IMR-90 (cell line): ENCODE results near the gene MBNL3. TPM values are rescaled to one million over a fixed set of nuclear protein-coding genes. Genes with fewer than 3 reads are reported as not detected.

Experiments used
- ATAC-seq: fragments of 200-7000 bp; cut with Tn5 transposase; 2 replicates; pipeline ENCODE4 v1.9.1; 2020; ENCODE audit warnings: low read depth, mild to moderate bottlenecking, moderate library complexity
- BruUV-seq: library from RNA; stranded (reverse); fragments of 400-500 nt; replicated peaks from 2 replicates; lab custom pipeline; 2021; lab: Mats Ljungman, UMichigan
- CTCF ChIA-PET: fragments of 300-600 bp; formaldehyde crosslinking; extraction: SDS; loops from one replicate; lab custom pipeline; 2021; ENCODE audit warnings: antibody characterized with exemption; lab: Yijun Ruan, JAX
- POLR2A ChIA-PET: fragments of 300-600 bp; sonication (Branson Sonifier 250); formaldehyde crosslinking; loops from one replicate; lab custom pipeline; 2022; ENCODE audit warnings: antibody characterized with exemption; ENCODE audit not compliant: unreplicated experiment; lab: Charles Lee
- DNase-seq: peaks from one replicate; pipeline ENCODE4 v3.0.0; 2013
- H2AFZ ChIP-seq: replicated peaks from 2 replicates; pipeline ENCODE3; 2013; ENCODE audit warnings: low read length, mild to moderate bottlenecking; ENCODE audit not compliant: poor library complexity
- H2AK5ac ChIP-seq: 2 replicates; pipeline ENCODE4 v1.6.1; 2013; ENCODE audit warnings: low read depth, low read length, inconsistent platforms
- H2AK9ac ChIP-seq: replicated peaks from 2 replicates; pipeline ENCODE3; 2013; ENCODE audit warnings: mild to moderate bottlenecking, low read depth, low read length, moderate library complexity; ENCODE audit not compliant: poor library complexity
- H2BK120ac ChIP-seq: 2 replicates; pipeline ENCODE4 v1.6.1; 2013; ENCODE audit warnings: low read depth, low read length, inconsistent platforms
- H2BK15ac ChIP-seq: 3 replicates; pipeline ENCODE4 v1.6.1; 2013; ENCODE audit warnings: low read depth, low read length, inconsistent platforms
- H2BK20ac ChIP-seq: 2 replicates; pipeline ENCODE4 v1.6.1; 2013; ENCODE audit warnings: low read depth, mild to moderate bottlenecking, inconsistent platforms, low read length, moderate library complexity
- H2BK5ac ChIP-seq: 2 replicates; pipeline ENCODE4 v1.6.1; 2013; ENCODE audit warnings: mild to moderate bottlenecking, low read depth, low read length, inconsistent platforms; ENCODE audit not compliant: poor library complexity, severe bottlenecking
- H3K14ac ChIP-seq: replicated peaks from 2 replicates; pipeline ENCODE4 v1.6.1; 2013; ENCODE audit warnings: low read depth, low read length, inconsistent platforms
- H3K18ac ChIP-seq: 2 replicates; pipeline ENCODE4 v1.6.1; 2013; ENCODE audit warnings: low read depth, low read length, control low read depth
- H3K23ac ChIP-seq: 2 replicates; pipeline ENCODE4 v1.6.1; 2013; ENCODE audit warnings: low read depth, low read length, inconsistent platforms
- H3K27ac ChIP-seq: 2 replicates; pipeline ENCODE4 v1.5.1; 2013; ENCODE audit warnings: mild to moderate bottlenecking, control low read depth, low read length; ENCODE audit not compliant: insufficient read depth
- H3K27me3 ChIP-seq: 2 replicates; pipeline ENCODE4 v1.6.1; 2013; ENCODE audit warnings: low read length; ENCODE audit not compliant: control insufficient read depth, insufficient read depth
- H3K36me3 ChIP-seq: 2 replicates; pipeline ENCODE4 v1.6.1; 2013; ENCODE audit warnings: low read length, mixed read lengths; ENCODE audit not compliant: control insufficient read depth, insufficient read depth
- H3K4ac ChIP-seq: 2 replicates; pipeline ENCODE4 v1.6.1; 2013; ENCODE audit warnings: low read depth, low read length, inconsistent platforms
- H3K4me1 ChIP-seq: 2 replicates; pipeline ENCODE4 v1.6.1; 2013; ENCODE audit warnings: low read length, mixed read lengths; ENCODE audit not compliant: control insufficient read depth, insufficient read depth
- H3K4me2 ChIP-seq: 2 replicates; pipeline ENCODE4 v1.6.1; 2013; ENCODE audit warnings: low read depth, mild to moderate bottlenecking, control low read depth, low read length, moderate library complexity
- H3K4me3 ChIP-seq: 2 replicates; pipeline ENCODE4 v1.5.1; 2013; ENCODE audit warnings: low read depth, mild to moderate bottlenecking, control low read depth, low read length, moderate library complexity; ENCODE audit not compliant: insufficient read depth
- H3K56ac ChIP-seq: 2 replicates; pipeline ENCODE4 v1.6.1; 2013; ENCODE audit warnings: low read length, inconsistent platforms; ENCODE audit not compliant: insufficient read depth; ENCODE audit errors: extremely low read depth
- H3K79me1 ChIP-seq, 2 experiments: 2 replicates each; pipeline ENCODE4 v1.6.1; 2013; ENCODE audit warnings: low read length in 2 of 2, inconsistent platforms in 1 of 2, low read depth in 1 of 2
- H3K9ac ChIP-seq: 2 replicates; pipeline ENCODE4 v1.6.1; 2013; ENCODE audit warnings: low read depth, low read length, control low read depth
- H3K9me1 ChIP-seq: 2 replicates; pipeline ENCODE4 v1.6.1; 2013; ENCODE audit warnings: low read length, inconsistent platforms; ENCODE audit not compliant: insufficient read depth
- H3K9me3 ChIP-seq: 2 replicates; pipeline ENCODE4 v1.6.1; 2013; ENCODE audit warnings: low read length; ENCODE audit not compliant: control insufficient read depth, insufficient read depth
- H4K20me1 ChIP-seq: 2 replicates; pipeline ENCODE4 v1.6.1; 2013; ENCODE audit warnings: low read length, inconsistent platforms; ENCODE audit not compliant: insufficient read depth
- H4K5ac ChIP-seq: 2 replicates; pipeline ENCODE4 v1.6.1; 2013; ENCODE audit warnings: mild to moderate bottlenecking, low read depth, low read length, control low read depth
- H4K8ac ChIP-seq, 2 experiments: 2 replicates each; pipeline ENCODE4 v1.6.1; 2013; ENCODE audit warnings: low read depth in 2 of 2, low read length in 2 of 2, control low read depth in 1 of 2, inconsistent platforms in 1 of 2
- H4K91ac ChIP-seq: 2 replicates; pipeline ENCODE4 v1.6.1; 2013; ENCODE audit warnings: low read depth, low read length, inconsistent platforms; ENCODE audit not compliant: insufficient read depth
- BHLHE40 ChIP-seq: fragments of 150-350 bp; IDR thresholded peaks from 2 replicates; pipeline ENCODE4 v1.6.1; 2016; ENCODE audit warnings: mild to moderate bottlenecking, low read depth, low read length
- CEBPB ChIP-seq: IDR thresholded peaks from 2 replicates; pipeline ENCODE4 v1.6.1; 2012; ENCODE audit warnings: low read depth, low read length, improper control_type of control experiment
- CTCF ChIP-seq: conservative IDR thresholded peaks from 2 replicates; pipeline ENCODE4 v1.5.1; 2012; ENCODE audit warnings: mild to moderate bottlenecking, low read depth, low read length, improper control_type of control experiment
- FOS ChIP-seq: fragments of 150-350 bp; IDR thresholded peaks from 2 replicates; pipeline ENCODE4 v1.6.1; 2016; ENCODE audit warnings: low read depth, low read length
- MAFK ChIP-seq: IDR thresholded peaks from 2 replicates; pipeline ENCODE4 v1.6.1; 2012; ENCODE audit warnings: low read depth, low read length, improper control_type of control experiment
- MAZ ChIP-seq: IDR thresholded peaks from 2 replicates; pipeline ENCODE4 v1.6.1; 2012; ENCODE audit warnings: low read depth, mild to moderate bottlenecking, low read length, improper control_type of control experiment, moderate library complexity, borderline replicate concordance
- NFE2L2 ChIP-seq: fragments of 150-350 bp; IDR thresholded peaks from 2 replicates; pipeline ENCODE4 v1.6.1; 2016; ENCODE audit warnings: low read depth, mild to moderate bottlenecking, low read length
- RAD21 ChIP-seq: IDR thresholded peaks from 2 replicates; pipeline ENCODE4 v1.6.1; 2012; ENCODE audit warnings: low read length, improper control_type of control experiment
- RCOR1 ChIP-seq: IDR thresholded peaks from 2 replicates; pipeline ENCODE4 v1.6.1; 2012; ENCODE audit warnings: mild to moderate bottlenecking, low read length, improper control_type of control experiment; ENCODE audit not compliant: insufficient replicate concordance
- RFX5 ChIP-seq: IDR thresholded peaks from 2 replicates; pipeline ENCODE4 v1.8.0; 2012; ENCODE audit warnings: low read depth, mild to moderate bottlenecking, low read length, moderate library complexity
- SMC3 ChIP-seq: fragments of 150-350 bp; IDR thresholded peaks from 2 replicates; pipeline ENCODE4 v1.6.1; 2016; ENCODE audit warnings: low read depth, mild to moderate bottlenecking, antibody characterized with exemption, low read length, moderate library complexity
- WGBS, 2 experiments: methylation state at CpG; one replicate each; pipeline versions ENCODE4 v1.1.5 to v1.1.7; 2013; ENCODE audit warnings: missing lambda C conversion rate in 2 of 2; ENCODE audit not compliant: insufficient read length in 1 of 2; ENCODE audit errors: extremely low coverage in 2 of 2; 5-methylcytosine and 5-hydroxymethylcytosine counted together
- dilution Hi-C: fragments of 300-500 bp; cut with HindIII; formaldehyde crosslinking; loops from one replicate; pipeline ENCODE4 v1.14.3; 2018; ENCODE audit warnings: low sequenced_read_pairs; ENCODE audit not compliant: unreplicated experiment
- in situ Hi-C: fragments of 300-500 bp; cut with MboI; formaldehyde crosslinking; loops from 3 replicates; pipeline ENCODE4 v1.14.3; 2019; ENCODE audit warnings: low sequenced_read_pairs, inconsistent platforms, mixed read lengths
- intact Hi-C: fragments of 100-400 bp; cut with micrococcal nuclease; formaldehyde crosslinking; loops from 2 replicates; pipeline ENCODE4 v1.10.0; 2022
- polyA plus RNA-seq, 3 experiments: library from polyadenylated mRNA; depleted of rRNA; stranded (reverse); fragments of >200 nt; gene quantifications; 2 replicates each; pipeline ENCODE4 v1.2.3, GENCODE V29; 2012; ENCODE audit warnings: low replicate concordance in 1 of 3
- total RNA-seq: library from RNA; depleted of rRNA; stranded (reverse); fragments of >200 nt; gene quantifications from 2 replicates; pipeline ENCODE4 v1.2.3, GENCODE V29; 2012

The MBNL3 gene
- total and polyA plus RNA-seq, 2 of the 4 experiments (the other 2 are of a cell fraction) = 0.32 to 1.1 TPM

- no peak for ATAC-seq
- Histone ChIP-seq H3K4me2 (no peak overlapping the region), H3K27ac (no peak overlapping the region), H2BK120ac (no peak overlapping the region), H3K23ac (no peak overlapping the region), H4K91ac (no peak overlapping the region), H2AK5ac (no peak overlapping the region), H3K4ac (no peak overlapping the region), H3K14ac (no peak overlapping the region), H3K56ac (no peak overlapping the region), H4K5ac (no peak overlapping the region), H3K27me3 (no peaks in the 10 kb centered on the region; the same call in 1 of the 2 replicates), H3K9ac (no peak overlapping the region), H3K9me3 (no peaks in the 10 kb centered on the region), H4K8ac (no peak overlapping the region), H3K36me3 (no peaks in the 10 kb centered on the region), H2BK20ac (no peak overlapping the region), H3K4me1 (no peaks in the 10 kb centered on the region), H2AFZ (no peak overlapping the region), H3K18ac (no peak overlapping the region), H2AK9ac (no peak overlapping the region), H3K9me1 (no peaks in the 10 kb centered on the region), H2BK5ac (no peak overlapping the region), H4K20me1 (no peaks in the 10 kb centered on the region), H3K4me3 (no peak overlapping the region), H3K79me1 (no peaks in the 10 kb centered on the region), H2BK15ac (no peak overlapping the region)
- ChIA-PET POLR2A (no interaction called here), CTCF (interaction anchor here (1.2 kb wide), 1 partner anchor 7 kb away, joined by 3 read pairs; no protein-coding TSS in a partner anchor)
- no TSS peak for BruUV-seq
- intact Hi-C loops (no loop called here), in situ Hi-C loops (no loop called here), dilution Hi-C loops (no loop called here)
- TF ChIP-seq MAZ (no peak), RFX5 (no peak), RAD21 (no peak), SMC3 (no peak), RCOR1 (no peak), FOS (no peak), CEBPB (no peak), BHLHE40 (no peak), NFE2L2 (no peak), MAFK (no peak), CTCF (no peak)
- no CpG with 5 or more reads among the region's 1 CpG for WGBS, 2 experiments
- no peak for DNase-seq
Measured at GRCh38 chrX:132367314-132367713, 121.5 kb downstream of the MBNL3 start.
